ENCODE measurements around the gene AADACL4.
A peak's percentile ranks its signal among the peaks of the same experiment; 100 is the strongest.

Gene AADACL4

GRCh38 chr1:12643785-12644184 lies at the start of gene AADACL4:
TSS of gene AADACL4 (plus strand) at chr1:12644085. CDS start at chr1:12644547, 462 bp downstream.
- no peaks in the 10 kb centered on the region for H3K27me3 ChIP-seq (replicated peaks)
- in situ Hi-C loops (cut with HindIII; ENCODE audit: low pct_ligation_motif_present, low sequenced_read_pairs), result loop anchor here (25.0 kb wide), 1 partner anchor 356 kb away; no protein-coding TSS in a partner anchor
- no peaks in the 10 kb centered on the region for H3K36me3 ChIP-seq (replicated peaks)
- no peak for TF ChIP-seq CTCF (IDR thresholded peaks at IDR 0.05; ENCODE audit: low read depth, low read length, missing control alignments)
- DNase-seq, result no peak
- H3K27ac ChIP-seq, result no peak within 1 kb of the TSS
- H3K4me3 ChIP-seq (ENCODE audit: low read depth, low read length), result no peak within 1 kb of the TSS

GRCh38 chr1:12594490-12594889 lies 49.4 kb upstream of the AADACL4 start:
- no peak overlapping the region for H3K4me3 ChIP-seq (ENCODE audit: low read depth, low read length)
- in situ Hi-C loops (cut with HindIII; ENCODE audit: low pct_ligation_motif_present, low sequenced_read_pairs), result no loop called here
- H3K36me3 ChIP-seq (replicated peaks), result peaks cover 56% of the 10 kb centered on the region
- DNase-seq, result no peak
- TF ChIP-seq CTCF (IDR thresholded peaks at IDR 0.05; ENCODE audit: low read depth, low read length, missing control alignments), result peak; percentile 35
- H3K27ac ChIP-seq, result peak overlapping the region; percentile 99
- H3K27me3 ChIP-seq (replicated peaks), result no peaks in the 10 kb centered on the region

- Histone ChIP-seq H3K27ac (peak overlapping the region; percentile 99), H3K4me3 (ENCODE audit: low read depth, low read length) (peak overlapping the region; percentile 43)
- peak; percentile 77 for DNase-seq
These were observed 48.7 kb upstream of the AADACL4 start for GRCh38 chr1:12594966-12595756.

GRCh38 chr1:12595757-12596006 lies 48.2 kb upstream of the AADACL4 start:
- Histone ChIP-seq H3K27ac (peak overlapping the region; percentile 99), H3K4me3 (ENCODE audit: low read depth, low read length) (peak overlapping the region; percentile 43), H3K27me3 (replicated peaks) (no peaks in the 10 kb centered on the region), H3K36me3 (replicated peaks) (peaks cover 57% of the 10 kb centered on the region)
- in situ Hi-C loops (cut with HindIII; ENCODE audit: low pct_ligation_motif_present, low sequenced_read_pairs), result no loop called here
- no peak for TF ChIP-seq CTCF (IDR thresholded peaks at IDR 0.05; ENCODE audit: low read depth, low read length, missing control alignments)
- DNase-seq, result no peak

More at GRCh38 chr1:12594966-12595756, 48.7 kb upstream of the AADACL4 start:
- in situ Hi-C loops (cut with HindIII; ENCODE audit: low pct_ligation_motif_present, low sequenced_read_pairs), result no loop called here
- H3K27me3 ChIP-seq (replicated peaks), result no peaks in the 10 kb centered on the region
- H3K36me3 ChIP-seq (replicated peaks), result peaks cover 56% of the 10 kb centered on the region
- no peak for TF ChIP-seq CTCF (IDR thresholded peaks at IDR 0.05; ENCODE audit: low read depth, low read length, missing control alignments)

GRCh38 chr1:12596007-12596821 lies 47.7 kb upstream of the AADACL4 start:
- peaks cover 57% of the 10 kb centered on the region for H3K36me3 ChIP-seq (replicated peaks)
- DNase-seq, result peak; percentile 99
- H3K27me3 ChIP-seq (replicated peaks), result no peaks in the 10 kb centered on the region
- TF ChIP-seq CTCF (IDR thresholded peaks at IDR 0.05; ENCODE audit: low read depth, low read length, missing control alignments), result no peak
- in situ Hi-C loops (cut with HindIII; ENCODE audit: low pct_ligation_motif_present, low sequenced_read_pairs), result no loop called here
- H3K27ac ChIP-seq, result peak overlapping the region; percentile 99
- H3K4me3 ChIP-seq (ENCODE audit: low read depth, low read length), result peak overlapping the region; percentile 22

Measured in brain microvascular endothelial cell (primary cell).